ENCODE results near the gene BGLAP.
"Not testable (repeated sequence)": the region's sequence is repeated elsewhere in the genome, so short reads cannot be mapped to it uniquely, and the experiment has no call there.

Gene BGLAP

DNA sequence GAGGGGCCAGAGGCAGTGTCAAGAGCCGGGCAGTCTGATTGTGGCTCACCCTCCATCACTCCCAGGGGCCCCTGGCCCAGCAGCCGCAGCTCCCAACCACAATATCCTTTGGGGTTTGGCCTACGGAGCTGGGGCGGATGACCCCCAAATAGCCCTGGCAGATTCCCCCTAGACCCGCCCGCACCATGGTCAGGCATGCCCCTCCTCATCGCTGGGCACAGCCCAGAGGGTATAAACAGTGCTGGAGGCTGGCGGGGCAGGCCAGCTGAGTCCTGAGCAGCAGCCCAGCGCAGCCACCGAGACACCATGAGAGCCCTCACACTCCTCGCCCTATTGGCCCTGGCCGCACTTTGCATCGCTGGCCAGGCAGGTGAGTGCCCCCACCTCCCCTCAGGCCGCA, at the start of gene BGLAP:
Gene BGLAP, plus strand, starts transcription at position 259 of the 400 bp plus-strand sequence. Its CDS starts 48 bp downstream, at position 307.
- no peak for DNase-seq

DNA sequence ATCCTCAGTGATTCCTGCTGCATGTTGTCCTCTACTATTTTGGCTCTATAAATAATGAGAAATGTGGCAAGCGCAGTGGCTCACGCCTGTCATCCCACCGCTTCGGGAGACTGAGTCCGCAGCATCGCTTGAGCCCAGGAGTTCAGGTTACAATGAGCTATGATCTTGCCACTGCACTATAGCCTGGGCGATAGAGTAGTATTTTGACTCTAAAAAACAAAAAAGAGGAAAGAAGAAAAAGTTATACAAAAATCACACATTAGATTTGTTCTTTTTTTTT, 48.8 kb upstream of the BGLAP start:
- DNase-seq = no peak

GRCh38 chr1:156193488-156194299, 48.3 kb upstream of the BGLAP start, which contains the start of gene SLC25A44:
Gene SLC25A44, plus strand, starts transcription at chr1:156194104. Its CDS starts 5,744 bp downstream, at chr1:156199848.
- DNase-seq = peak; percentile 97

DNA sequence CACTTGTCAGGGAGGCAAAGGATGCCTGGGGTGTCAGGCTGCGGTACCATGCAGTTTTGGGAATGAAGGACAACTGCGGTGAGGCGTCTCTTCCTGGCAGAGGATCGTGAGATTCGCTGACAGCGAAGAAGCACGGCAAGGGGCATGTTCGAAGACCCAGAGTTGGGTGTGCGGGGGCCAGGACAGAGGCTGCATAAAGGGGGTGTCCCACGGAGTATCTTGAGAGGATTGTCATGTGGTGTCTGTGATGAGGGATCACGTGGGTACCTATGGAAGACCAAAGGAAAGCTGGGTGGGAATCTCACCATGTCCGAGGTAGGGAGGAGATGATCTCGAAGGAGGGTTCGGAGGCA, 47.7 kb upstream of the BGLAP start:
- DNase-seq = no peak

- DNase-seq = no peak
These were observed 46.1 kb upstream of the BGLAP start for GRCh38 chr1:156195853-156196252.

GRCh38 chr1:156196445-156196844, 45.5 kb upstream of the BGLAP start:
- no peak for DNase-seq

DNA sequence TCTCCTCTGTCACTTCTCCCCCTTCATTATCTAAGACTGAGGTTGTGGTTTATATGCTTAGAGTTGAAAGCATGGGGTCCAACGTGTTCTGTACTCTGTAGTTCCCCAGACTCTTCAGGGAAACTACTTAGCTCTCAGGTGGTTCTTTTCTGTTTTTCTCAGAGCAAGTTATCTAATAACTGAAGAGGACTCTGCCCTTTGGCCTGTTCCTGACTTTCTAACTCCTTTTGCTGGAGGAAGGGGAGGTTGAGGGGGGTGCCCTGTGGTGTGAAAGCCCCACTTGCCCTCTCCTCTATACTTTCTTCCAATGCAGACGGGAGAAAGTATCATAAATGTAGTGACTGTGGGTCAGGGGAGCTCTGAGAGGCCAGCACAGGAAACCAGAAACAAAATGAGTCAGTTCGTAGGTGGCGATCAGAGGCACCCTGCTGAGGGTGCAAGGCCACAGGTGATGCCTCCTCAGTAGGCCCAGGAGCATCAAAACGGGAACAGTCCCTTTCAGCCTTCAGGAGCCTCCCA, 43.1 kb upstream of the BGLAP start:
- DNase-seq = no peak

GRCh38 chr1:156200044-156200443, 41.9 kb upstream of the BGLAP start:
- no peak for DNase-seq

DNA sequence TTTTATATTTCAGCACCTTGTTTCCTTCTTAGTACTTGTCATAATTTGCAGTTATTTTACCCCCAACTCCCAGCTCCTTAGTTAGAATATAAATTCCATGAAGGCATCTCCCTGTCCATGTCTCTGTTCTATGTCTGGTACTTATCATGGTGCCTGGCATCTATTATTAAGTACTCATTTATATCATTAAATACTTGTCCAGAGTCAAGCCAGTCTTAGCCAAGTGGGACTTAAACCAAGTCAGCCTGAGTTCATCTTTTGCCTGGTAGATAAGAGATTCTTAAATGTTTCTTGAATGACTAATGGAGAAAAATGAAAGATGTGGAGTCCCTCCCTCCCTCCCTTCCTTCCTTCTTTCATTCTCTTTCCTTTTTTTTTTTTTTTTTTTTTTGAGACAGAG, 38.7 kb upstream of the BGLAP start:
- DNase-seq = no peak

DNA sequence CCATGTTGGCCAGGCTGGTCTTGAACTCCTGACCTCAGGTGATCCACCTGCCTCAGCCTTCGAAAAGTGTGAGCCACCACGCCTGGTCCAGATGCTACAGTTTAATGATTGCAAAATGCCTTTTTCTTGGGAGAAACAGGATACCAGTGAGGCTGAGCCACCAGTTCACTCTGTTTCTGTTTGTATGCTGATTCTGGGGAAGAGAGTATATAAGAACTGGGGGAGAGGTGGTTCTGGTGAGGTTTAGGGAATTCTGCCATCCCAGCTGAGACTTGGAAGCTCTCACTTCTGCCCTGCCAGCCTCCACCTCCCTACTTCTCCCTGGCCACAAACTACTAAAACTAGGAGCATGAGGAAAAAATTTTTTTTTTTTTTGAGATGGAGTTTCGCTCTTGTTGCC, 37.3 kb upstream of the BGLAP start:
- no peak for DNase-seq

- no peak for DNase-seq
These were observed 30.7 kb upstream of the BGLAP start for GRCh38 chr1:156211243-156211642.

DNA sequence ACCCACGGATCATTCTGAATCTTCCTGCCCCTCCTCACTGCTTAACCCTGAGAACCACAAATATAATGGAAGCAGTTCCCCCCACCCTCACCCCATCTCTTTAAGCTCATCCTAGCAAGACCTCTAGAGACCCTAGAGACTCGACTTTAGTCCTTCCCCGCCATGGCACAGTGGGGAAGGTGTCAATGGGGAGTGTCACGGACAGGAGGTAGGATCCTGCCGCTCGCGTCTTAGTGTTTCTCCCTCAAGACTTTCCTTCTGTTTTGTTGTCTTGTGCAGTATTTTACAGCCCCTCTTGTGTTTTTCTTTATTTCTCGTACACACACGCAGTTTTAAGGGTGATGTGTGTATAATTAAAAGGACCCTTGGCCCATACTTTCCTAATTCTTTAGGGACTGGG, 29.9 kb upstream of the BGLAP start:
- DNase-seq = no peak

DNA sequence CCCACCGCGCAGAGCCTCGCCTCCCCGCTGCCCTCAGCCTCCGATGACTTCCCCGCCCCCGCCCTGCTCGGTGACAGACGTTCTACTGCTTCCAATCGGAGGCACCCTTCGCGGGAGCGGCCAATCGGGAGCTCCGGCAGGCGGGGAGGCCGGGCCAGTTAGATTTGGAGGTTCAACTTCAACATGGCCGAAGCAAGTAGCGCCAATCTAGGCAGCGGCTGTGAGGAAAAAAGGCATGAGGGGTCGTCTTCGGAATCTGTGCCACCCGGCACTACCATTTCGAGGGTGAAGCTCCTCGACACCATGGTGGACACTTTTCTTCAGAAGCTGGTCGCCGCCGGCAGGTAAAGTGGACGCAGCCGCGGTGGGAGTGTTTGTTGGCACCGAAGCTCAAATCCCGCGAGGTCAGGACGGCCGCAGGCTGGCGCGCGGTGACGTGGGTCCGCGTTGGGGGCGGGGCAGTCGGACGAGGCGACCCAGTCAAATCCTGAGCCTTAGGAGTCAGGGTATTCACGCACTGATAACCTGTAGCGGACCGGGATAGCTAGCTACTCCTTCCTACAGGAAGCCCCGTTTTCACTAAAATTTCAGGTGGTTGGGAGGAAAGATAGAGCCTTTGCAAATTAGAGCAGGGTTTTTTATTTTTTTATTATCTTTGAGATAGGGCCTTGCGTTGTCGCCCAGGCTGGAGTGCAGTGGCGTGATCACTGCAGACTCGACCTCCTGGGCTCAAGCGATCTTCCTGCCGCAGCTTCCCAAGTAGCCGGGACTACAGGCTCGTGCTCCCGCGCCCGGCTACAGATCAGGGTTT, 28.9 kb upstream of the BGLAP start, which contains the start of gene PMF1:
Gene PMF1, plus strand, starts transcription at position 175 of the 811 bp plus-strand sequence. Its CDS starts 9 bp downstream, at position 184.
- DNase-seq = peak; percentile 80

DNA sequence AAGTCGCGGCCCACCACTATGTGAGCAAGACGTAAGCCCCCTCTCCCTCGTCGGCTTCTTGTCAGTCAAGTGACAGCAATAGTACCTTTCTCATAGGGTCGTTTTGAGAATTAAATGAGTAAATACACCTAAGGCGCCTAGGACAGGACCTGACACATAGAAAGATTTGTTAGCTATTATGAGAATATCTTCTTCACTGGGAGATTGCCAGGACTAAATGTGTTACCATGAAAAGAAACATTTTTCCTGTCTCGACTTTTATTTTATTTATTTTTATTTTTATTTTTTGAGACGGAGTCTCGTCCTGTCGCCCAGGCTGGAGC, 28.4 kb upstream of the BGLAP start:
- DNase-seq = no peak

GRCh38 chr1:156214024-156214748, 27.8 kb upstream of the BGLAP start:
- no peak for DNase-seq

- not testable (repeated sequence) for DNase-seq
These were observed 25.5 kb upstream of the BGLAP start for GRCh38 chr1:156216361-156217086.

- DNase-seq = peak; percentile 63
These were observed 24.1 kb upstream of the BGLAP start for GRCh38 chr1:156217871-156218270.

DNA sequence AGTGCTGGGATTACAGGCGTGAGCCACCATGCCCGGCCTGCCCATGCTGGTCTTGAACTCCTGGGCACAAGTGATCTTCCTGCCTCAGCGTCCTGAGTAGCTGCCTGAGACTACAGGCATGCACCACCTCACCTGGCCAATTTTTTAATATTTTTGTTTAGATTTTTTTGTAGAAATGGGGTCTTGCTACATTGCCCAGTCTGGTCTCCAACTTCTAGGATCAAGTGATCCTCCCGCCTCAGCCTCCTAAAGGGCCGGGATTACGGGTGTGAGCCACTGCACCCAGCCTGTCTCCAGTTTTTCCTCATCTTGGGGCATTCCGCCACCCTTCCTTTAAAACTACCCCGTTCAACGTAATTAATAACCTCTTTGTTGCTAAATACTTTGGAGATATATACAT, 21.8 kb upstream of the BGLAP start:
- no peak for DNase-seq

- no peak for DNase-seq
These were observed 19.8 kb upstream of the BGLAP start for GRCh38 chr1:156221986-156222692.

GRCh38 chr1:156225677-156226014, 16.3 kb upstream of the BGLAP start:
- no peak for DNase-seq

DNA sequence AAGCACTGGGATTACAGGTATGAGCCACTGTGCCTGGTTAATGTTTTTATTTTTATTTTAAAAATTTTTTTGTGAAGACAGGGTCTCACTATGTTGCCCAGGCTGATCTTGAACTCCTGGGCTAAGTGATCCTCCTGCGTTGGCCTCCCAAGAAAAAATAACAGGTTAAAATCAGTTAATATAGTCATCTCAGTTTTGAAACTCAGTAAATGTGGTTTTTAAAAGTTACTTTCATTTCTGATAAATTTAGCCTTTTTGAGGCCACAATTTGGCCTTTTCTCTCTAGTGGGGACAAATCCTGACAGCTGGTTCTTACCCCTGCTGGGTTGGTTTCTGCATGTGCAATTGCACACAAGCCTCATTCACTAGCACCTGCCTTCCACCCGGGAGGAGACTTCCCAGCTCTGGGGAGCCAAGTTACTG, 15.9 kb upstream of the BGLAP start:
- no peak for DNase-seq

- DNase-seq = no peak
These were observed 15.2 kb upstream of the BGLAP start for GRCh38 chr1:156226782-156227181.
